GM18505 (cell line): Measurements from ENCODE around the gene ZMYND19.
A peak's percentile ranks its signal among the peaks of the same experiment; 100 is the strongest.
"Not testable (repeated sequence)": the region's sequence is repeated elsewhere in the genome, so short reads cannot be mapped to it uniquely, and the experiment has no call there.

Experiments used
- ATAC-seq: cut with Tn5 transposase; IDR thresholded peaks from one replicate; pipeline ENCODE4 v1.9.1; 2021; ENCODE audit not compliant: unreplicated experiment
- POLR2A ChIP-seq: IDR thresholded peaks from 4 replicates; pipeline ENCODE4 v1.6.1; 2011; ENCODE audit warnings: borderline replicate concordance; ENCODE audit not compliant: insufficient read depth, insufficient read length; ENCODE audit errors: extremely low read depth

ZMYND19 gene

DNA sequence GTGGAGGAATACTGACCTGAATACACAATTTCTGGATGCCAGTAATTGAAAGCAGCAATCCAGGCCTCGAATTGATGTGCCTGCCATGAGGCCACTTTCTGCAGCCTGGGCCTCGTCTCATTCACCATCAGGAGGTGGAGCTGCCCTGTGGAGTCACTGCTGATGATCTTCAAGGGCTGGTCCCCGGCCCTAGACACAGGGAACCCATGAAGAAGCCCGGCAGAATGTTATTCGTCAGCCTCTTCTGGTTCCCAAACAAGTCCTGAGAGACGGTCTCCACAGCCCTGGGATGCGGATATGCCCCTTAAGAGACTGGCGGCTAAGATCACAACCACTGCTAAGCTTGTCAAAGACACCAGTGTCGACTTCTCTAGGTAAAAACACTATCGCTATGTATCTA lies 16.1 kb downstream of the ZMYND19 start:
- ATAC-seq, result no peak
- no peak for TF ChIP-seq POLR2A

DNA sequence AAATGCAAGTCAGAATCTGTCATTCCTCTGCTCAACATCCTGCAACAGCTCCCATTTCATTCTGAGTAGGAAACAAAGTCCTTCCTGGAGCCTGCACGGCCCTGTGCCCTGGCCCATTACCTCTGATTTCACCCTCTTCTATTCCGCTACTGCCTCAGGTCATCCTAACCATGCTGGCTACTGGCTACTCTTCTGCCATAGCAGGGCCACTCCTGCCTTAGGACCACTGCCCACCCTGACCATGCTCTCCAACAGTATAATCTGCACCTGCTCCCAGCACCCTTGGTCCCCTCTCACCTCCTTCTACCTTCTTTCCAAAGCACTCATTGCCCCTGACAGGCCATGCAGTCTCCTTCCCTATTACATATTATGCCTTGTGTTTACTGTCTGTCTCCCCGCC lies 19.7 kb downstream of the ZMYND19 start:
- no peak for ATAC-seq
- no peak for TF ChIP-seq POLR2A

DNA sequence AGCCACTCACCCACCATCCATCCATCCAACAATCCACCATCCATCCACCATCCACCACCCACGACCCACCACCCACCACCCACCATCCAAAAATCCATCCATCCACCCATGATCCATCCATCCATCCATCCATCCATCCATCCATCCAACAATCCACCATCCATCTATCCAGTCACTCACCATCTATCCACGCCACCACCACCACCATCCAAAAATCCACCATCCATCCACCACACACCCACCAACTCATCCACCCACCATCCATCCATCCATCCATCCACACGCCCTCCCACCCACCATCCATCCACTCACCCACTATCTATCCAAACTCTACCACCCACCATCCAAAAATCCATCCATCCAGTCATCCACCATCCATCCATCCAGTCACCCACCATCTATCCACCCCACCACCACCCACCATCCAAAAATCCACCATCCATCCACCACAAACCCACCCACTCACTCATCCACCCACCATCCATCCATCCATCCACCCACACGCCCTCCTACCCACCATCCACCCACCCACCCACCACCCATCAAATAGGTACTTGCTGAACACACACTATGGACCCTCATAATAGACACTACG lies 20.6 kb downstream of the ZMYND19 start:
- TF ChIP-seq POLR2A, result no peak
- no peak for ATAC-seq

DNA sequence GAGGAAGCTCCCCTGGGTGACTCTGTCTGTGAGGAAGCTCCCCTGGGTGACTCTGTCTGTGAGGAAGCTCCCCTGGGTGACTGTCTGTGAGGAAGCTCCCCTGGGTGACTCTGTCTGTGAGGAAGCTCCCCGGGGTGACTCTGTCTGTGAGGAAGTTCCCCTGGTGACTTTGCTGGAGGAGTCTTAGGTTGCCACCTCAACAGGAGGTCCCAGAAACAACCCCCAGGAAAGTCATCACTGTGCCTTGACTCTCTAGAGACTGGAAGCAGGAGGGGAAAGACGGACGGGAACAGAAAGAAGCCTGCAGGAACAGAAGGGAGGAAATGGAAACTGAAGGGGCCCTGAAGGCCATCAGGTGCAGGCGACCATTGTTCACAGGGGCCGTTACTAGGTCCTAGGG lies 21.9 kb downstream of the ZMYND19 start:
- ATAC-seq, result not testable (repeated sequence)

DNA sequence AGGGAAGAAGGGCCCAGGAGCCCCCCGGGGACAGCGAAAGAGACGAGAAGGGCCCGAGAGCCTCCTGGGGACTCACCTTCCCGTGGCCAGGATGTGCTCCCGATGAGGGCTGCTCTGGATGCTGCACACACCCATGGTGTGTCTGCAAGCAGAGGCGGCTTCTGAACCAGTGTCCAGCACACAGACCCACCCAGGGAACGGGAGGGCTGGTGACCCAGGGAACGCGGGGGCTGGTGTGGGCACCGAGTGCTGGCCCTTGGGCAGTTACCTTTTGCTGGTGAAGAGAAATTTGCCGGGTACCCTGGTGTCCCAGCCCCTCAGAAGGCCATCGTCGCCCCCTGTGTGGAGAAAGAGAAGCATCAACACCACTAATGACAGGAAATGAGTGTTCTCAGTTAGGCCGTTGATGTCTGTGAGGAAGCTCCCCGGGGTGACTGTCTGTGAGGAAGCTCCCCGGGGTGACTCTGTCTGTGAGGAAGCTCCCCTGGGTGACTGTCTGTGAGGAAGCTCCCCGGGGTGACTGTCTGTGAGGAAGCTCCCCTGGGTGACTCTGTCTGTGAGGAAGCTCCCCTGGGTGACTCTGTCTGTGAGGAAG lies 25.4 kb downstream of the ZMYND19 start:
- TF ChIP-seq POLR2A, result no peak
- no peak for ATAC-seq

DNA sequence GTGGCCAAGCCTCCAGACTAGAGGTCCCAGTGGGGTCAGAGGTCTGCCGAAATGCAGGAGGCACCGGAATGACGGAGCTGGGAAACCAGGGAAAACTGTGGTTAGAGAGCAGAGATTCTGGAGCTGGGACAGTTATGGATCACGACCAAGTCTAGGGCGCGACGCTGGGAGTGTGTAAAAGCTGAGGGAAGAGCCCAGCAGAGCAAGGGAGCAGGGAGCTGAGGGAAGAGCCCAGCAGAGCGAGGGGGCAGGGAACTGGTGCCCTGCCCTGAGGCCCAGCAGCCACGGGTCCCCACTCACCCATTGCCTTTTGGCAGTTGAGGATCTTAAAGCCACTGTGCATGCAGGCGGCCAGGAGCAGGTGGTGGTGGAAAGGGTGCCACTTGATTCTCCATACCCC lies 26.2 kb downstream of the ZMYND19 start:
- no peak for TF ChIP-seq POLR2A
- no peak for ATAC-seq

DNA sequence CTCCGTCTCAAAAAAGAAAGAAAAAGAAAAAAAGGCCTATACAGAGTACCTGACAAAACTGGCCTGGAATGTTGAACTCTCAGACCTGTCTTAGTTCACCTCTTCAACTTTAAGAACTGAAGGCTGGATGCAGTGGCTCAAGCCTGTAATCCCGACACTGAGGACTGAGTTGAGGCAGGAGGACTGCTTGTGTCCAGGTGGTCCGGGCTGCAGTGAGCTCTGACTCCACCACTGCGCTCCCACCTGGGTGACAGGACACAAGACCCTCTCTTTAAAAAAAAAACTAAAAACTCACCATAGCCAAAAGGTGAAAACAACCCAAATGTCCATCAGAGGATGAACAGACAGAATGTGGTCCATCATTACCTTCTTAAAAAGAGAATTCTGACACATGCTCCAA lies 32.2 kb downstream of the ZMYND19 start:
- ATAC-seq, result no peak
- TF ChIP-seq POLR2A, result no peak

DNA sequence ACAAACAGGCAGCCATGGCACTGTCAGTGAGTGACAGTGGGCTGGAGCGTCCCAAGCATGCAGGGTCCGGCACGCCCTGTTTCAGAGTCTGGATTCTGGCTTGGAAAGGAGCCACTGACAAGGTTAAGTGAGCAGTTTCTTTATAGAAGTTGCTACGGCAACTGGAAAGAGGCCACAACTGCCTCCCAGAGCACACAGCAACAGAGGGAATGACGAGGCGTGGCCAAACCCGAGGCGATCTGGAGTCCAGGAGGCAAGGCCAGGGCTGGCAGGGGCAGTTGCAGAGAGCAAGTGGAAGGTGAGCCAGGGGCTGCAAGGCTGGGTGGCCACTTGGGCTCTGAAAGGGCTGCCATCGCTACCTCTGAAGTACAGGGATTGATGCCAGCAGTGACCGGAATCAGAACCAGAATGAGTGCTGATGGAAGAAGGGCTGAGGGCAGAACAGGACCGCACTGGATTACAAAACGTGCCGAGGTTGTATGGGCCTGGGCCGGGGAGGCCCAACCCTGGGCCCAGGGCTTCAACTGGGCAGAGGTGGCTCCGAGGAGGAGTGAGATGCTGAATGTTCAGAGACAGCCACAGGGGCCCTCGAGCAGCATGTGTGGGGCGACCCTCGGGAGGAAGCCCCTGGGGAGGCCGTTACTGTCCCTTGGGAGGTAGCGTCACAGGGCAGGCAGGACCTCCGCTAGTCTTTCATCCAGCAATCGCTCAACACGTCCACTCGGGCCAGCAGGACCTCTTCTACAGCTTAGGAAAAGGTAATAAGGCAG lies 34.1 kb downstream of the ZMYND19 start:
- no peak for ATAC-seq
- no peak for TF ChIP-seq POLR2A

DNA sequence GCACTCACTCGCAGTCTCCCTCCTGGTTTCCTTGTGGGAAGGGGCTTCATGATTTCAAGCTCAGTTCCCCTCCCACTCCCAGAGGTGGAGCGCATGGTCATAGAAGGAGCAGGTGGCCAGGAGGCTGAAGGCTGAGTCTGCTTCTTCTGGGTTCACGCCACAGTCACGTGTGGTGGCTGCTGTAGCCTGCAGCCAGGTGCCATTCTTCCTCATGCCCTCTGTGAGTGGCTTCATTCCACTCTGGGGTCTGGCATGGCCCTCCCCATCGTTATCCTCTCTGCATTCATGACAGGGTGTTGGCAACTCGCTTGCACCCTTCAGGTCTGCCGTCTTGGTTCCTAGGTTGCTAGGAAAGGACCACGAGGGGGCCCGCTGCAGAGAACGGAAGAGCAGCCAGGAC lies 35.1 kb downstream of the ZMYND19 start:
- ATAC-seq, result no peak
- no peak for TF ChIP-seq POLR2A

DNA sequence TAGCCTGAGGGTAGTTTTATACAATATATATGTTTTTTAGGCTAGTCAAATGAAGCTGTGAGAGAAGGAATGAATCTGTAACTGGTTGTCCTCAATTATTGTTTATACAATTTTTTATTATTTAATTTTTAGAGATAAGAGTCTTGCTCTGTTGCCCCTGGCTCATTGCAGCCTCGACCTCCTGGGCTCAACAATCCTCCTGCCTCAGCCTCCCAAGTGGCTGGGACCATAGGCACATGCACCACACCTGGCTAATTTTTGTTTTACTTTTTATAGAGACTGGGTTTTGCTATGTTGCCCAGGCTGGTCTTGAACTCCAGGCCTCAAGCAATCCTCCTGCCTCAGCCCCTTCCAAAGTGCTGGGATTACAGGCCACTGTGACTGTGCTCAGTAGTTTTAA lies 36.0 kb downstream of the ZMYND19 start:
- no peak for TF ChIP-seq POLR2A
- ATAC-seq, result no peak

DNA sequence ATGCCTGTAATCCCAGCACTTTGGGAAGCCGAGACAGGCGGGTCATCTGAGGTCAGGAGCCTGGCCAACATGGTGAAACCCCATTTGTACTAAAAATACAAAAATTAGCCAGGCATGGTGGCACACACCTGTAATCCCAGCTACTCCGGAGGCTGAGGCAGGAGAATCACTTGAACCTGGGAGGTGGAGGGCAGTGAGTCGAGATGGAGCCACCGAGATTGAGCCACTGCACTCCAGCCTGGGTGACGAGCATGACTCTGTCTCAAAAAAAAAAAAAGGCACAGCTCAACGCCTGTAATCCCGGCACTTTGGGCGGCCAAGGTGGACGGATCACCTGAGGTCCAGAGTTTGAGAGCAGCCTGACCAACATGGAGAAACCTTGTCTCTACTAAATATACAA lies 36.7 kb downstream of the ZMYND19 start:
- not testable (repeated sequence) for ATAC-seq

DNA sequence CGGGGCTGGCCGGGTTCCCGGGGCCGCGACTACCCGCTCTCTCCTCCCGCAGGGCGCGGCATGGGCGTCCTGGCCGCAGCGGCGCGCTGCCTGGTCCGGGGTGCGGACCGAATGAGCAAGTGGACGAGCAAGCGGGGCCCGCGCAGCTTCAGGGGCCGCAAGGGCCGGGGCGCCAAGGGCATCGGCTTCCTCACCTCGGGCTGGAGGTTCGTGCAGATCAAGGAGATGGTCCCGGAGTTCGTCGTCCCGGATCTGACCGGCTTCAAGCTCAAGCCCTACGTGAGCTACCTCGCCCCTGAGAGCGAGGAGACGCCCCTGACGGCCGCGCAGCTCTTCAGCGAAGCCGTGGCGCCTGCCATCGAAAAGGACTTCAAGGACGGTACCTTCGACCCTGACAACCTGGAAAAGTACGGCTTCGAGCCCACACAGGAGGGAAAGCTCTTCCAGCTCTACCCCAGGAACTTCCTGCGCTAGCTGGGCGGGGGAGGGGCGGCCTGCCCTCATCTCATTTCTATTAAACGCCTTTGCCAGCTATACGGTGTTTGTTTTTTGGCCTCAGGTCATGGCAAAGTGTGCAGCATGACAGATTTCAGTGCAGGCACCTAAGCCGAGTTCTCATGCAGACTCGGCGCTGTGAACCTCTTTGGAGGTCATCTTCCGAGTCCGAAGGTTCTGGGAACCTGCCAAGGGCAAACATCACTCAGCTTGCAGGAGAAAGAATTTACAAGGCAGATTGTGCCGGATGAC lies 38.1 kb downstream of the ZMYND19 start:
- no peak for TF ChIP-seq POLR2A
- peak; percentile 22 for ATAC-seq

DNA sequence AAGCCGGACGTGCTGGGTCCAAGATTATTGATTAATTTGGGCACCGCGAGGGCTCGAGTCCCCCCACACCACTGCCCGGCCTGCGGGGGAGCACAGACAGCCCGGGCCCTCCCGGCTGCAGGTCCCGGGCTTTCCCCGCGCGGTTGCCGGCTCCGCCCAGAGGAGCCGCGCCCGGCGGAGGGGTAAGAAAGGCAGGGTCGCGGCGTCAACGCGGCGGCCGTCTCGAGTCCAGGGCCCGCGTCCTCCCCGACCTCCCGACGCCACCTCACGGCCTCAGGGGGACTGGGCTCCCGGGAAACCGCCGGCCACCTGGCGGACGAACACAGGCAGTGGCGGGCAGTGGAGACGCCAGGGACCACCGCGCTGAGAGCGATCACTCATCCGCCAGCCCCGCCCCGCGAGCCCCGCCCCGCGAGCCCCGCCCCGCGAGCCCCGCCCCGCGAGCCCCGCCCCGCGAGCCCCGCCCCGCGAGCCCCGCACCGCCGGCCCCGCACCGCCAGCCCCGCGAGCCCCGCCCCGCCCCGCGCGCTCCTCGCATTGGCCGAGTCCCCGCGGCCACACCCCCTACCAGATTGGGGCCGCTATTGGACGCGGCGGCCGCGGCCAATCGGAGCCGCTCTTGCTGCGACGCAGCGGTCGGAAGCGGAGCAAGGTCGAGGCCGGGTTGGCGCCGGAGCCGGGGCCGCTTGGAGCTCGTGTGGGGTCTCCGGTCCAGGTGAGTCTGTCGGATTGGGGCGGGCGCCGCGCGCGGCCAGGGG lies 38.9 kb downstream of the ZMYND19 start, which contains the start of gene MRPL41:
Gene MRPL41 (plus strand): TSS at position 616 of the 758 bp plus-strand sequence. CDS start 203 bp downstream, outside the sequence.
- peak; percentile 86 for TF ChIP-seq POLR2A
- peak; percentile 72 for ATAC-seq

DNA sequence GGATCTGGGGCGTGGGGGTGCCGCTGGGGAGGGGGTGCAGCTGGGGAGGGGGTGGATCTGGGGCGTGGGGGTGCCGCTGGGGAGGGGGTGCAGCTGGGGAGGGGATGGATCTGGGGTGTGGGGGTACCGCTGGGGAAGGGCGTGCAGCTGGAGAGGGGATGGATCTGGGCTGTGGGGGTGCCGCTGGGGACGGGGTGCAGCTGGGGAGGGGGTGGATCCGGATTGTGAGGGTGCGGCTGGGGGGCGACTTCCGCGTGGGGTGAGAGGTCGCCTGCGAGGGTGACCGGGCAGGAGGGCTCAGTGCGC lies 39.4 kb downstream of the ZMYND19 start:
- not testable (repeated sequence) for ATAC-seq
